Subcutaneous adipose tissue (tissue), 4 donors: ENCODE measurements around the gene CNOT8. TPM values are rescaled to one million over a fixed set of nuclear protein-coding genes. Genes with fewer than 3 reads are reported as not detected.

Experiments used
- CTCF ChIP-seq: fragments of 450-650 bp; IDR thresholded peaks from one replicate; pipeline ENCODE4 v1.5.1; 2016; ENCODE audit warnings: low read depth, mild to moderate bottlenecking, control low read depth, antibody characterized with exemption, moderate library complexity
- small RNA-seq: library from RNA; depleted of rRNA; stranded (forward); fragments of <200 nt; gene quantifications from one replicate; pipeline ENCODE3, GENCODE V24; 2016
- total RNA-seq, 4 donors: library from RNA; depleted of rRNA; stranded (reverse); fragments of >200 nt; gene quantifications; one replicate each; pipeline ENCODE4 v1.1.0, GENCODE V29; 2016

CNOT8 gene
- total RNA-seq, 4 donors from 2014 or later: 101 to 139 (median 125) TPM

DNA sequence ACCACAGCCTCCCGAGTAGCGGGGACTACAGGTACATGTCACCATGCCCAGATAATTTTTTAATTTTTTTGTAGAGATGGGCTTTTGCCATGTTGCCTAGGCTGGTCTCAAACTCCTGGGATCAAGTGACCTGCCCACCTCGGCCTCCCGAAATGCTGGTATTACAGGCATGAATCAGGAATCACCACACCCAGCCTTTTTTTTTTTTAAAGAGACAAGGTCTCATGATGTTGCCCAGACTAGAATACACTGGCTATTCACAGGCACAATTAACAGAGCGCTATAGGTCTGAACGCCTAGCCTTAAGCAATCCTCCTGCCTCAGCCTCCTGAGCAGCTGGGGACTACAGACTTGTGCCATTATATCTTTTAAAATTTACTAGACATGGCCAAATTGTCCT, 43.5 kb downstream of the CNOT8 start:
- TF ChIP-seq CTCF: no peak

- TF ChIP-seq CTCF: no peak
These were observed 58.4 kb downstream of the CNOT8 start for GRCh38 chr5:154916874-154917273.

GRCh38 chr5:154917757-154918156, 59.3 kb downstream of the CNOT8 start:
- TF ChIP-seq CTCF: no peak

GRCh38 chr5:154923441-154924430, 65.3 kb downstream of the CNOT8 start:
- no peak for TF ChIP-seq CTCF

Small RNA genes within 50 kb of the gene (small RNA-seq; reads per million reads assigned to genes)
- gene MIR378H: not detected

Other genes starting within 250 kb of the CNOT8 start
- 100 to 1,000 TPM in 2 of 4 donors, 10 to 100 TPM in 2; 77.7 to 172 (median 94.7) TPM for gene LARP1, start 103.2 kb upstream of the CNOT8 start, total RNA-seq
- 100 to 1,000 TPM in 1 of 4 donors, 10 to 100 TPM in 3; 38.8 to 134 (median 88.4) TPM for gene FAXDC2, start 8.0 kb upstream of the CNOT8 start, total RNA-seq
- 10 to 100 TPM; 19.4 to 27.7 (median 22.9) TPM for gene GEMIN5, start 79.6 kb downstream of the CNOT8 start, total RNA-seq
- gene MRPL22, start 82.4 kb downstream of the CNOT8 start, total RNA-seq: 10 to 100 TPM; 13.4 to 34.6 (median 19.2) TPM
- under 1 TPM in 2 of 4 donors, not detected in 2; under 0.01 to 0.17 TPM for gene KIF4B, start 155.1 kb downstream of the CNOT8 start, total RNA-seq